ENCODE measurements around the gene ARHGAP28.

DNA sequence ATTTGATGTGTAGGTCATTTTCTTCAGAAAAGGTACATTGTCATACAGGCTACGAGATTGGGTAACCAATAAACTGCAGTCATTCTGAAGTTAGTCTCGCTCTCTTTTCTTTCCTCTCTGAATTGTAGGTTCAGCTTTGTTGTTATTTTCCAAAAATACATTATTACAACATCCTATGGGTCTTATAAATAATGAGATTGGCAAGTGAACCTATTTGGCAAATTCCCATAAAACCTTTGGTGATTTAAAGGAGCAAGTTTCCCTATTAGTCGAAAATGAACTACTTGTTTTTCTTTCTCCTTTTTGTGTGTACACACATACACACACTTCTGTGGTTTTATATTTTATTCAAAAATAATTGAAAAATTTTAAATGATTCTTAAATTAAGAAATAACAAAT is 67.0 kb downstream of the ARHGAP28 start:
- TF ChIP-seq, protein P1, sequence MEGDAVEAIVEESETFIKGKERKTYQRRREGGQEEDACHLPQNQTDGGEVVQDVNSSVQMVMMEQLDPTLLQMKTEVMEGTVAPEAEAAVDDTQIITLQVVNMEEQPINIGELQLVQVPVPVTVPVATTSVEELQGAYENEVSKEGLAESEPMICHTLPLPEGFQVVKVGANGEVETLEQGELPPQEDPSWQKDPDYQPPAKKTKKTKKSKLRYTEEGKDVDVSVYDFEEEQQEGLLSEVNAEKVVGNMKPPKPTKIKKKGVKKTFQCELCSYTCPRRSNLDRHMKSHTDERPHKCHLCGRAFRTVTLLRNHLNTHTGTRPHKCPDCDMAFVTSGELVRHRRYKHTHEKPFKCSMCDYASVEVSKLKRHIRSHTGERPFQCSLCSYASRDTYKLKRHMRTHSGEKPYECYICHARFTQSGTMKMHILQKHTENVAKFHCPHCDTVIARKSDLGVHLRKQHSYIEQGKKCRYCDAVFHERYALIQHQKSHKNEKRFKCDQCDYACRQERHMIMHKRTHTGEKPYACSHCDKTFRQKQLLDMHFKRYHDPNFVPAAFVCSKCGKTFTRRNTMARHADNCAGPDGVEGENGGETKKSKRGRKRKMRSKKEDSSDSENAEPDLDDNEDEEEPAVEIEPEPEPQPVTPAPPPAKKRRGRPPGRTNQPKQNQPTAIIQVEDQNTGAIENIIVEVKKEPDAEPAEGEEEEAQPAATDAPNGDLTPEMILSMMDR (IDR thresholded peaks at IDR 0.05) = no peak
- TF ChIP-seq POLR2A (IDR thresholded peaks at IDR 0.05) = no peak
